HG02943 (cell line): ENCODE measurements around the gene BUD13.
"Not testable (repeated sequence)": the region's sequence is repeated elsewhere in the genome, so short reads cannot be mapped to it uniquely, and the experiment has no call there.

Experiments
- ATAC-seq: cut with Tn5 transposase; IDR thresholded peaks from one replicate; pipeline ENCODE4 v1.9.1; 2021; ENCODE audit warnings: mild to moderate bottlenecking, low read depth, moderate library complexity; ENCODE audit not compliant: unreplicated experiment

The BUD13 gene

DNA sequence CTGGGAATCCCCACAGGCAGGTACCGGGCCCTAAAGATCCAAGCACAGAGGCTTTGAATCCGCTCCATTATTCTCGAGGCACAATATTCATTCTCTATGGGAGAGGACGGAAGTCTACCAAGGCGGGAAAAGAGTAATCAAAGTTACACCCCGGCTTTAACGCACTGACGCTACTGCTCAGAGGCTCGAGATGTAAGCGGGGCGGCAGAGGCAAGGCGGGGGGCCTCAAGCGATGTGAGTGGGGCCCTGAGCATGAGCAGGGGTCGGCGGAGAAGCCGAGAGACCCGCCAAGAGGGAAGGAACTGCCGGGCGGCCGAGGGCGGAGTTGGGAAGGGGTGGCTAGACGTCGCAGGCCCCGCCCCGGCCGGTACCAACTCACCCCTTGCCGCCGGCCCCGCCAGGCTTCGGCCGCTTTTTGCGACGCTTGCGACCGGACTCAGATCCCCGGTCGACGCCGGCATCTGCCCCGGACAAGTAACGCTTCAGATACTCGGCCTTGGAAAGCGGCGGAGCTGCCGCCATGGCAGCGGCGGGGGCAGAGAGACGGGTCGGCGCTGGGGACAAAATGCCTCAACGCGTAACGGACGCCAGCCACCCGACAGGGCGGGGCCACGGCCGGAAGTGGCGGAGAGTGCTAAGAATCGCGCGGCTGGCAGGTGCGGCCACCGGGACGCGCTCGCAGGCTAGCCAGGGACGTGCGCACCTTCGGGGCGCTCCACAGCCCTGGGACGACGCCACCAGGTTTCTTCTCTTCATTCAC, at the start of gene BUD13:
BUD13 (minus strand) TSS at position 545 of the 760 bp plus-strand sequence; CDS start at position 522, 23 bp downstream.
- ATAC-seq, result peak; percentile 80

DNA sequence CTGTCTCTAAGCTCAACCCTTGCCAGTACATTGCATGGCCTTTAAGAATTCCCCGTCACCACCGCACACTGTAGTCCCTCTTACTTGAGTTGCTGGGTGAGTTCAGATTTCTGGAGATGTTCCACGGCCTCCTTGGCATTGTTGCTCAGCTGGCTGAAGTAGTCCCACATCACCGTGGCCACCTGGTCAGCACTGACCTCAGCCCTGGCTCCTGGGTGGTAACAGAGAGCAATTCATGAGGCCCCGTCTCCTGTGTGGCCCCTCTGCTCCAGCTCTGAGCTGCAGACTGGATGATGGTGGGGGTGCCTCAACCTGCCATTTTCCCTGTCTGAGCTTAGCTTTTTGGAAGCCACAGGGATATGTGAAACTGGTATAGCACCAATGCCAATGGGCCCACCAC, 49.8 kb upstream of the BUD13 start:
- ATAC-seq, result no peak

DNA sequence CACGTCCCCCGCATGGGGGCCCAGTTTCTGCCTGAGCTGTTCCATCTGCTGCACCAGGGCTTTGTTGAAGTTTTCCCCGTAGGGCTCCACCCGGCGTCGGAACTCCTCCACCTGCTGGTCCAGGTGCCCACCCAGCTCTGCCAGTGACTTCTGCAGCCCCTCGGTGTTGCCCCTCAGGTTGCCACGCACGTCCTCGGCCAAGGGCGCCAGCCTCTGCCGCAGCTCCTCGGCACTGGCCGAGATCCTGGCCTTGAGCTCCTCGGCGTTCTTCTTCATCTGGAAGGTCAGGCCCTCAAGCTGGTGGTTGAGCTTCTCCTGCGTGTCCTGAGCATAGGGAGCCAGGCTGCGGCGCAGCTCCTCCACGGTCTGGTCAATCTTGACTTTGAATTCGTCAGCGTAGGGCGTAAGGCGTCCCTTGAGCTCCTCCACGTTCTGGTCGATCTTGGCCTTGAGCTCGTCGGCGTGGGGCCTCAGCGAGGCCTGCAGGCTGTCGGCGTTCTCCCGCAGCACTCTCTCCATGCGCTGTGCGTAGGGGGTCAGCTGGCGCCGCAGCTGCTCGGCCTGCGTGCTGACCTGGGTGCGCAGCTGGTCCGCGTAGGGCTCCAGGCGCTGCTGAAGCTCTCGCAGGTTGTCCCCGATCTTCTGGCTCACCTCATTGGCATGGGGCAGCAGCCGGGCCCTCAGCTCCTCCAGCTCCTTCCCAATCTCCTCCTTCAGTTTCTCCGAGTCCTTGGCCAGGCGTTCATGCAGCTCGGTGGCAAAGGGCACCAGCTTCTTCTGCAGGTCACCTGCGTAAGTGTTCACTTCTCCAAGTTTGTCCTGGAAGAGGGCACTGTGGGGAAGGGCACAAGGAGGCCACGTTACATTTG, 48.5 kb upstream of the BUD13 start:
- ATAC-seq, result no peak

- no peak for ATAC-seq
These were observed 46.3 kb upstream of the BUD13 start for GRCh38 chr11:116819049-116819448.

GRCh38 chr11:116814502-116814901, 41.7 kb upstream of the BUD13 start:
- no peak for ATAC-seq

DNA sequence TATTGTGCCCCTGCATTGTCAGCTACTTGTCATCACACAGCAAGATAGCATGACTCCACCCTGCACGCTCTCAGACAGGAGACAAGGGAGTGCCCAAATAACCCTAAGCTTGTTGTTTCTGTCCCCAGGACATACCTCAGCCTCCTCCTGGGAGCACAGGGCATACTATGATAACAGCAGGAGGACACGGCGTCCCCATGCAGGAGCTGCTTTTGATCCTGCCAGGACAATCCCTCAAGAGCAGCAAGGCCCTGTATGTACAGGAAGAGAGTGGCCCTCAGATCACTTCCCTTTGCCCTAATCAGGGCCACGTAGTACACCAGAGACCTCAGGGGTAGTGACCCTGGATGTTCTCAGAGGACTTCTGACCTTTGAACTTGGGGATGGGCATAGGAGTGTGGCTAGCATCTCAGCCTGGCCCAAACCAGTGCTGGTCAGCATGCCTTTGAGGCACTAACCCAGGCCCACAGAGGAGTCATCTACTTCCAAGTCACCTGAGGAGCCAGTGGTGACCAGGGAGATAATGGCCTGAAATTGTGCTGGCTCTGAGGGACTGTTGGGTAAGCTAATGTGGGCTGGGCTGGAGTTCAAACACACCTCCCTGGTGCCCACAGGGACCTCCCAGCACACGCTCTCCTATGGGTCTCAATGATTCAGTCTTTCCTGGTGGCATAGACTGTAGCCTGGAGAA, 41.1 kb upstream of the BUD13 start:
- no peak for ATAC-seq

GRCh38 chr11:116813170-116813569, 40.4 kb upstream of the BUD13 start:
- no peak for ATAC-seq

DNA sequence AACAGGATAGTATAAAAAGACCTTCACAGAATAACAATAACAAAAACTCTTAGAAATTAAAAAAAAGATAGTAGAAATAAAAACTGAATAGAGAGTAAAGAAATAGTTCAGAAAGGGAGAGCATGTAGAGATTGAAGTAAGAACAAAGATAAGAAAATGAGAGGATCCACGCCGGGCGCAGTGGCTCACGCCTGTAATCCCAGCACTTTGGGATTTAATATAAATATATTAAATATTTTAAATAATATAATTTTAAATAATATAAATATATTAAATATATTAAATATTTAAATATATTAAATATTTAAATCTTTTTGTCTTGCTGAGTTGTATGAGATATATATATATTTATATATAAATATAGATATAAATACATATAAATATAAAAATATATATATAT, 39.3 kb upstream of the BUD13 start:
- no peak for ATAC-seq

- ATAC-seq, result no peak
These were observed 38.4 kb upstream of the BUD13 start for GRCh38 chr11:116811194-116811593.

GRCh38 chr11:116808262-116809175, 35.7 kb upstream of the BUD13 start:
- no peak for ATAC-seq

- ATAC-seq, result no peak
These were observed 34.9 kb upstream of the BUD13 start for GRCh38 chr11:116807601-116808261.

DNA sequence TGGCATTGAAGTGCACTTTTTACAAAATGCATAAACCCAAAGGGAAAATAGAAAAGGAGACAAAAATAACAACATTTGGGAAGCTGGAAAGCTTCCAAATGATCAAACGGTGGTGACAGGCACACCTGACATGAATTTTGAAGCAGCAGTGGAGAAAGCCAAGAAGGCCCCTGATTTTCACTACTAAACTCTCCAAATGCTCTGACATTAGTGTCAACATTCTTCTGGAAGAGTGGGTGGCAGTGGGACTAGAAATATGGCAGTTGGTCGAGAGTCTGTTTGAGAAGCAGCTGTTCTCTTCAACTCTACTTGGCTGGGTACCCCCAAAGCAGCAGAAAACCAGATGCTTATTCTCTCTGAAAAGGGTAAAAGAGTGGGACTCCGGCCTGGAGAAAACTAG, 31.2 kb upstream of the BUD13 start:
- no peak for ATAC-seq

DNA sequence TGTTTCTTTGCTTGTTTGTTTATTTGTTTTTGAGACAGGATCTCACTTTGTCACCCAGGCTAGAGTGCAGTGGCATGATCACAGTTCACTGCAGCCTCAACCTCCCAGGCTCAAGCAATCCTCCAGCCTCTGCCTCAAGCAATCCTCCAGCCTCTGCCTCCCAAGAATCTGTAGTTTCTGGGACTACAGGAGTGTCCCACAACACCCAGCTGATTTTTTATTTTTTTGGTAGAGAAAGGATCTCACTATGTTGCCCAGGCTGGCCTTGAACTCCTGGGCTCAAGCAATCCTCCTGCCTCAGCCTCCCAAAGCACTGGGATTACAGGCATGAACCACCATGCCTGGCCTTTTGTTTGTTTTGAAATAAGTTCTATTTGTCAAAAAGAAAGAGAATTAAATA, 28.9 kb upstream of the BUD13 start:
- ATAC-seq, result not testable (repeated sequence)

DNA sequence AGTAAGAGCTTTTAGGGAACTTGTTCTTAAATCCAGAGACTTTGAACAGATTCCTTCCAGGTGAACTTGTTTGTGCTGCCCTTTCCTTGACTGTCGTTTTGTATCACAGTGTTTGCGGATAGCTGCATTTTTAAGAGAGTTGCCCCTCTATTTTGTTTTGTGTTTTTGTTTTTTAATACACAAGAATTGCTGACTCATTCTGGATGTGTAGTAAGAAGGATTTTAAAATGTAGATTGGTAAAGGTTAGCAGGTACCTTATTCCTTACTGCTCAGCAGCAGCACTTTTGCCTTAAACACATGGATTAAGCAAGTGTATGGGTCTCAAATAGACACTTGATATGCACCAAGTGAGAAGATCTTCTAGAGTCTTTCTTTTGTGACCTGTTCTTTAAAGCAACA, 27.8 kb upstream of the BUD13 start:
- no peak for ATAC-seq

DNA sequence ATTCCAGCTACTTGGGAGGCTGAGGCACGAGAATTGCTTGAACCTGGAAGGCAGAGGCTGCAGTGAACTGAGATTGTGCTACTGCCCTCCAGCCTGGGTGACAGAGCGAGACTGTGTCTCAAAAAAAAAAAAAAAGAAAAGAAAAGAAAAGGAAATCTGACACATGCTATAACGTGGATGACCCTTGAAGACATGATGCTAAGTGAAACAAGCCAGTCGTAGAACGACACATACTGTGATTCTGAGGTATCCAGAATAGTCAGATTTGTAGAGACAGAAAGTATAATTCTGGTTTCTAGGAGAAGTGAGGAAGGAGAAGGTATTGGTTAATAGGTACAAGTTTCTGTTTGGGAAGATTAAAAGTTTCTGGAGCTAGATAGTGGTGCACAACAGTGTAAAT, 25.6 kb upstream of the BUD13 start:
- no peak for ATAC-seq

GRCh38 chr11:116797816-116798215, 25.0 kb upstream of the BUD13 start:
- ATAC-seq, result no peak

DNA sequence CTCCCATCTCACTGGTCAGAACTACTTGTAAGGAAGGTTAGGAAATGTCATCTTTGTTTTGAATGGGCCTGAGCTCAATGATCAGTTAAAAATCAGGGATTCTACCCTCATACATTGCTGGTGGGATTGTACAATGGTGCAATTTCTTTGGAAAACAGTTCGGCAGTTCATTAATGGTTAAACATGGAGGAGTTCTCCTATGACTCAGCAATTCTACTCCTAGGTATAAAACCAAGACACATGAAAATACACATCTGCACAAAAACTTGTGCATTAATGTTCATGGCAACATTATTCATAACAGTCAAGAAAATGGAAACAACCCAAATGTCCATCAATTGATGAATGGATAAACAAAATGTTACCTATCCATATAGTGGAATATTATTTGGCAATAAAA, 23.8 kb upstream of the BUD13 start:
- ATAC-seq, result no peak

GRCh38 chr11:116794851-116795250, 22.1 kb upstream of the BUD13 start:
- ATAC-seq, result no peak

- ATAC-seq, result no peak
These were observed 20.9 kb upstream of the BUD13 start for GRCh38 chr11:116793772-116794097.
